Thoracic aorta (tissue), 2 donors: ENCODE data around the gene NPPA. TPM values are rescaled to one million over a fixed set of nuclear protein-coding genes. Genes with fewer than 3 reads are reported as not detected.

Experiments used
- ATAC-seq: fragments of 150-250 bp; one replicate; pipeline ENCODE4 v1.8.0; 2017; ENCODE audit warnings: low read depth; ENCODE audit not compliant: insufficient number of reproducible peaks, low FRiP score
- DNase-seq: peaks from one replicate; pipeline ENCODE4 v3.0.0-alpha.2; 2020; ENCODE audit warnings: low spot score
- H3K27ac ChIP-seq, 2 donors: fragments of 200-600 bp; sonication (generic); 1 replicate in 1 of 2; 2 replicates in 1 of 2; pipeline ENCODE4 v1.5.1; 2016; ENCODE audit warnings: mild to moderate bottlenecking in 2 of 2, moderate library complexity in 2 of 2
- H3K27me3 ChIP-seq: fragments of 200-600 bp; sonication (generic); replicated peaks from 2 replicates; pipeline ENCODE4 v1.6.0; 2016; ENCODE audit warnings: mild to moderate bottlenecking; ENCODE audit not compliant: insufficient read depth
- H3K36me3 ChIP-seq: fragments of 200-600 bp; sonication (generic); one replicate; pipeline ENCODE4 v1.5.1; 2016
- H3K4me1 ChIP-seq, 2 donors: fragments of 200-600 bp; sonication (generic); 1 replicate in 1 of 2; 2 replicates in 1 of 2; pipeline versions ENCODE4 v1.5.1 to v1.6.0; 2016; ENCODE audit warnings: low read depth in 2 of 2, mild to moderate bottlenecking in 1 of 2; ENCODE audit not compliant: control insufficient read depth in 1 of 2
- H3K4me3 ChIP-seq: fragments of 200-600 bp; sonication (generic); 2 replicates; pipeline ENCODE4 v1.5.1; 2016; ENCODE audit warnings: mild to moderate bottlenecking
- H3K9me3 ChIP-seq: fragments of 200-600 bp; sonication (generic); 2 replicates; pipeline ENCODE4 v1.5.1; 2016
- total RNA-seq, 2 donors: library from RNA; depleted of rRNA; stranded (reverse); fragments of >200 nt; gene quantifications; one replicate each; pipeline versions ENCODE4 v1.1.0 to v1.2.3, GENCODE V29; 2016
- TF ChIP-seq, protein P1 (sequence below): fragments of 200-600 bp; sonication (generic); IDR thresholded peaks from one replicate; pipeline ENCODE4 v1.5.1; 2019; ENCODE audit warnings: antibody characterized with exemption

NPPA gene
- total RNA-seq, 2 donors from 2014 or later: not detected

DNA sequence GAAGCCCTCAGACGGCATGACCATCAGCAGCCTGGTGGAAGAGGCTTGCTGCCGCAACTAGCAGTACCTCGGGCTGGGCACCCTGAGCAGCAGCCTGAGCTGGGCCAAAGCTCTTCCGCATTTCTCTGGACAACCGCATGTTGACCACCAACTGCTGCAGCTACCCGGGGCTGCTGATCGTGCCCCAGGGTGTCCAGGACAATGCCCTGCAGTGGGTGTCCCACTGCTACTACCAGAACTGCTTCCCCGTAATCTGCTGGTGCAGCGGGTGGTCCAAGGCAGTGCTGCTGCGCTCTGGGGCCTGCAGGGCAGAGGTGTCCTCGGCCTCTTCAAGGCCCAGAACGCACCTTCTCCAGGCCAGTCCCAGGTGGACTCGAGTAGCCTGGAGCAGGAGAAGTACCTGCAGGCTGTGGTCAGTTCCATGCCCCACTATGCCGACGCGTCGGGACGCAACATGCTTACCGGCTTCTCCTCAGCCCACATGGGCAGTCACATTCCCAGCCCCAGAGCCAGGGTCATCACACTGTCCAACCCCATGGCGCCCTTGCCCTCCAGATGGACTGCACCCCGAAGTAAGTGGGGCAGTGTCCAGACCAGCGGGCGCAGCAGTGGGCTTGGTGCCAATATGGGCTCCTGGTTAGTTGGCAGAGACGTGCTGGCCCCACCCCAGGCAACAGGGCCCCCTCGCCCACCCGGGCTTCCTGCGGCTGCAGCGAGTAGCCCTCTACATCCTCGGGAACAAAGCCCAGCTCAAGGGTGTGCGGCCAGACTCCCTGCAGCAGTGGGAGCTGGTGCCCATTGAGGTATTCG, 30.7 kb upstream of the NPPA start:
- Histone ChIP-seq H3K4me3 (no peak overlapping the region), H3K36me3 (no peaks in the 10 kb centered on the region), H3K4me1 (peaks cover 0 to 25% of the 10 kb centered on the region in 2 donors), H3K27ac (no peak overlapping the region), H3K27me3 (no peaks in the 10 kb centered on the region), H3K9me3 (no peaks in the 10 kb centered on the region)
- no peak for DNase-seq
- TF ChIP-seq, protein P1, sequence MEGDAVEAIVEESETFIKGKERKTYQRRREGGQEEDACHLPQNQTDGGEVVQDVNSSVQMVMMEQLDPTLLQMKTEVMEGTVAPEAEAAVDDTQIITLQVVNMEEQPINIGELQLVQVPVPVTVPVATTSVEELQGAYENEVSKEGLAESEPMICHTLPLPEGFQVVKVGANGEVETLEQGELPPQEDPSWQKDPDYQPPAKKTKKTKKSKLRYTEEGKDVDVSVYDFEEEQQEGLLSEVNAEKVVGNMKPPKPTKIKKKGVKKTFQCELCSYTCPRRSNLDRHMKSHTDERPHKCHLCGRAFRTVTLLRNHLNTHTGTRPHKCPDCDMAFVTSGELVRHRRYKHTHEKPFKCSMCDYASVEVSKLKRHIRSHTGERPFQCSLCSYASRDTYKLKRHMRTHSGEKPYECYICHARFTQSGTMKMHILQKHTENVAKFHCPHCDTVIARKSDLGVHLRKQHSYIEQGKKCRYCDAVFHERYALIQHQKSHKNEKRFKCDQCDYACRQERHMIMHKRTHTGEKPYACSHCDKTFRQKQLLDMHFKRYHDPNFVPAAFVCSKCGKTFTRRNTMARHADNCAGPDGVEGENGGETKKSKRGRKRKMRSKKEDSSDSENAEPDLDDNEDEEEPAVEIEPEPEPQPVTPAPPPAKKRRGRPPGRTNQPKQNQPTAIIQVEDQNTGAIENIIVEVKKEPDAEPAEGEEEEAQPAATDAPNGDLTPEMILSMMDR: no peak
- ATAC-seq: no peak

DNA sequence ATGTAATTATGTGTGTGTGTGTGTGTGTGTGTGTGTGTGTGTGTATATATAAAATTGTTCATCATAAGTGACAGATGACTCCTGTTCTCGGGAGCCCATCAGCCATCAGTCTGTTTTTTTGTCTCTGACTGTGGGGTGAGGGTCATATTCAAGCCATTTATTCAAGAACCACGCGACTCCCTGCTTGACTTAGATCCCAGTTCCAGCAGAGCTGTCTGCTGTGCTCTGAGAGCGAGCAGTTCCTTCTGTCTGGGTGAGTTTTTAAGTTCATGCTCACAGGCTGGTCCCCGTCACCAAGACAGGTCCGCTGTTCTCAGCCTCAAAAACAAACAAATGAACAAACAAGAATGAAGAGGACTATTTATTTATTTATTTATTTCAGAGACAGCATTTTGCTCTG, 29.5 kb upstream of the NPPA start:
- no peak for DNase-seq
- TF ChIP-seq, protein P1: no peak
- Histone ChIP-seq H3K27ac (no peak overlapping the region), H3K4me1 (peaks cover 0 to 25% of the 10 kb centered on the region in 2 donors), H3K9me3 (no peaks in the 10 kb centered on the region), H3K27me3 (no peaks in the 10 kb centered on the region), H3K4me3 (no peak overlapping the region), H3K36me3 (no peaks in the 10 kb centered on the region)
- no peak for ATAC-seq

DNA sequence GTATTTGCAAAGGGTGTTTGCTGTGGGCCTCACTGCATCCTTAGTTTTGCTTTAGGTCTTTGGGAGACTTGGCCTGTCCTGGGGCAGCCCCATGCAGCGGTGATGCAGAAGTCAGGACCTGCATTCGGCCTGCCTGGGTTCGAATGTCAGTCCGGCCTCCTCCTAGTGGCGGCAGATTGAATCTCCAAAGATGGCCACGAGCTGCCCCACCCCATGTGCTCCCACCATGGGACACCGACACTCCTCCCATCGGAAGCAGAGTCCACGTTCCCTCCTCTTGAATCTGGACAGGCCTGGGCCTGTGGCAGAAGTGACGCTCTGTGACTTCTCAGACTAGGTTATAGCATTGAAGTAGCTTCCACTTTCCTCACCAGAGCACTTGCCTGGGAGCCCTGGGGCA, 27.5 kb upstream of the NPPA start:
- DNase-seq: no peak
- H3K9me3 ChIP-seq: no peaks in the 10 kb centered on the region
- no peaks in the 10 kb centered on the region for H3K36me3 ChIP-seq
- no peaks in the 10 kb centered on the region for H3K27me3 ChIP-seq
- no peak for ATAC-seq
- no peak overlapping the region for H3K4me3 ChIP-seq
- H3K27ac ChIP-seq: no peak overlapping the region
- H3K4me1 ChIP-seq: peaks cover 0 to 15% of the 10 kb centered on the region in 2 donors
- TF ChIP-seq, protein P1: no peak

DNA sequence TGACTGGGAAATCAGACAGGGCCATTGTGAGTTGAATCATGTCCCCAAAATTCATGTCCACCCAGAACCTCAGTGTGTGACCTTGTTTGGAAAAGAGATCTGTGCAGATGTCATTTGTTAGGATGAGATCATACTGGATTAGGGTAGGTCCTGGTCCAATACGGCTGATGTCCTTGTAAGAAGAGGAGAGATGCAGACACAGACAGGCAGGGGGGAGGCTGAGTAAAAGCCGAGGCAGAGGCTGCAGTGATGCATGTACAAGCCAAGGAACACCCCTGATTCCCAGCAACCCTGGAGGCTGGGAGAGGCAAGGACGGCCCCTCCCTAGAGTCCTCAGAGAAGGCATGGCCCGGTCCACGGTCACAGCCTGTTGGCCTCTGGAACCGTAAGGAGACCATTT, 27.0 kb upstream of the NPPA start:
- DNase-seq (no peak), ATAC-seq (no peak)
- Histone ChIP-seq H3K9me3 (no peaks in the 10 kb centered on the region), H3K4me1 (peaks cover 0 to 10% of the 10 kb centered on the region in 2 donors), H3K27me3 (no peaks in the 10 kb centered on the region), H3K4me3 (no peak overlapping the region), H3K27ac (no peak overlapping the region), H3K36me3 (no peaks in the 10 kb centered on the region)
- TF ChIP-seq, protein P1: no peak

DNA sequence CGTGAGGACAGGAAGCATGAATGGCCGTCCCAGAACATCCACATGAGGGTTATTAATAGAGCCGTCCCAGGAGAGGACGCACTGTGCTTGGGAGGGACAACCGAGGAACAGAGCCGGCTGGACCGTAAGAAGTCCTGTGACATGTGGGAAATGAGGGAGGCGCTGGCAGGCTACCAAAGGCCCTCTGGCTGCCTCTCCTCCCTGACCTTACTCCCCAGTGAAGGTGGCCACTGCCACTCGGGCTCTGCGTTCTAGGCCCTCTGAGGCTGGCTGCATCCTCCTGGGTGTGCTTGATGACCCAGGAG, 26.6 kb upstream of the NPPA start:
- Histone ChIP-seq H3K36me3 (no peaks in the 10 kb centered on the region), H3K4me3 (no peak overlapping the region), H3K4me1 (peaks cover 0 to 10% of the 10 kb centered on the region in 2 donors), H3K27me3 (no peaks in the 10 kb centered on the region), H3K27ac (no peak overlapping the region), H3K9me3 (no peaks in the 10 kb centered on the region)
- DNase-seq (no peak), ATAC-seq (no peak)
- TF ChIP-seq, protein P1: no peak
